Posterior cingulate gyrus (tissue), 11 donors: ENCODE data around the gene SNX19.

ENCODE experiments used
- DNase-seq, 10 donors: peaks; one replicate each; pipeline versions ENCODE4 v3.0.0 to v3.0.0-alpha.2; 2020 to 2021; ENCODE audit warnings: mixed read lengths in 3 of 10
- intact Hi-C: fragments of 100-400 bp; cut with DNase I; formaldehyde crosslinking; loops from one replicate; pipeline ENCODE4 v1.15.1; 2023

The SNX19 gene

GRCh38 chr11:130854483-130854882 is 61.8 kb downstream of the SNX19 start:
- DNase-seq, result no peak
- intact Hi-C loops, result no loop called here

DNA sequence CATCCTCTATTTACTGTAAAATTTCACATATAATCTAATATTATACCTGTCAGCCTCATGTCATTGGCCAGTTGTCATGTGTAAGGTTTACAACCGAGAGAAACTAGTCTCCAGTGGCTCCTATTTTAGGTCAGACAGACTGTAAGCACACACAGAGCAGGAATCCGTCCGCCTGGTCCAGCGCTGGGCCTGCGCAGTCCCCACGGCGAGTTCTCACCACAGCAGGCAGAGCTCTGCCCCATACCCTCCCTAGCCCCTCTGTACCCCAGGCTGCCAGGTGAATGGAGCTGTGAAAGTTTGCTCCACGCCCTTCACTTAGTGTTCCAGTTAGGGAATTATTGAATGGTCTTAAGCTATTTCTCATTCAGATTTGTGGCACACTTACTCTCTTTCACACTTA is 63.7 kb downstream of the SNX19 start:
- DNase-seq, result no peak
- intact Hi-C loops, result no loop called here

DNA sequence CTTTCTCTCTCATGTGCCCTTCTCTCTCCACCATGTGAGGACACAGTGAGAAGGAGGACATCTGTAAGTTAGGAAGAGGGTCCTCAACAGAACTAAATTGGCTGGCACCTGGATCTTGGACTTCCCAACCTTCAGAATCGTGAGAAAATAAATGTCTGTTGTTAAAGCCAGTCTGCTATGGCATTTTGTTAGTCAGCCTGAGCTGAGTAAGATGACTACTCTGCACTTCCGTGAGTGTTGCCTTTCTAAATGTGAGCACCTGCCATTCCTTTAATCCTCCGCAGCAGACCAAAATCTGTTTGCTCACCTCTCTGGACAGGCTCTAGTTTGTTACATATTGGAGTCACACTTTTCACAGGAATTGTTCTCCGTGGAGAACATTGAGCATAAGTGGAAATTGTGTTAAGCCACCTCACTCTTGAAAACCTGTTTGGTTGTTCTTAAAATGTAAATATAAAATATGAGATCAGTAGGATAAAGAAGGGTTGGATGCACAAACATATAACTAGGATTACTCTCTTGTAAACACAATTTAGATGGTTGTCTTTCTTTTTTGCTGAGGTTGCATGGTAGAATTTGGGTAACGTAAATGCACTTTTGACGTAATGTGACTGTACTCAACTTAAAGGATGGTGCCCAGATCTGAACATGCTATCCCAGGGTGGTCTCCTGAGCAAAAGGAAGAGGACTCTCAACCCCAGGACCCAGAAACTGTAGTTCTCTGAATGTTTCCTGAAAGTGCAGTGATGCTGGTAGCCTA is 65.9 kb downstream of the SNX19 start:
- DNase-seq, result no peak
- intact Hi-C loops, result no loop called here

DNA sequence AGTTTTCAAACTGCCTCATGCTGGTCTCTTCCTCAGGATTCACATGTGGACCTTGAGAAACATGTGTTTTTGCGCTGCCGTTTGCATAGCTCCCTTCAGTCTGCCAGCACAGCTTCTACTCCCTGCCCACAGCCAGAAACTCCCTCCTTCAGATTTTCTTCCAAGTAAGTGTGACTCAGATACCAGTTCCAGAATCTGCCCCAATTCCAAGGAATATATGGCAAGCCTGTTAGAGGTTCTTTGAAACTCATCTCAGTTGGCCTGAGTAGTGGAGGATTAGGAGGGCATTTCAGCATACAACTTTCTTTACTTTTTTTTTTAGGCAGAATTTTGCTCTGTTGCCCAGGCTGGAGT is 67.1 kb downstream of the SNX19 start:
- DNase-seq, result peak in 3 of 10 donors; percentile 40 to 89 (median 71)
- intact Hi-C loops, result no loop called here

- DNase-seq, result no peak
- intact Hi-C loops, result no loop called here
Measured at GRCh38 chr11:130848361-130849214, 67.7 kb downstream of the SNX19 start.

DNA sequence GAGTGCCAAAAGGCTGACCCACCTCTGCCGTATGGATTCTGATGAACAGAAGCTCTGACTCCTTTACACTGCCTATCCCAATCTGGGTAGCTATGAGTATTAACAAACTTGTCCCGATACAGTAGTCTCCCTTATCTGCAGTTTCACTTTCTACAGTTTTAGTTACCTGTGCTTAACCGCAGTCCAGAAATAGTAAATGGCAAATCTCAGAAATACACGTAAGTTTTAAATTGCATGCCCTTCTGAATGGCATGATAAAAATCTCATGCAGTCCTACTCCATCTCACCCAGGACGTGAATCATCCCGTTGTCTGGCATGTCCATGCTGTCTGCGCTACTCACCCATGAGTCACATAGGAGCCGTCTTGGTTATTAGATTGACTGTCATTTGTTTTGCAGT is 68.8 kb downstream of the SNX19 start:
- no peak for DNase-seq
- intact Hi-C loops, result no loop called here

GRCh38 chr11:130846606-130847005 is 69.7 kb downstream of the SNX19 start:
- DNase-seq, result no peak
- intact Hi-C loops, result no loop called here

DNA sequence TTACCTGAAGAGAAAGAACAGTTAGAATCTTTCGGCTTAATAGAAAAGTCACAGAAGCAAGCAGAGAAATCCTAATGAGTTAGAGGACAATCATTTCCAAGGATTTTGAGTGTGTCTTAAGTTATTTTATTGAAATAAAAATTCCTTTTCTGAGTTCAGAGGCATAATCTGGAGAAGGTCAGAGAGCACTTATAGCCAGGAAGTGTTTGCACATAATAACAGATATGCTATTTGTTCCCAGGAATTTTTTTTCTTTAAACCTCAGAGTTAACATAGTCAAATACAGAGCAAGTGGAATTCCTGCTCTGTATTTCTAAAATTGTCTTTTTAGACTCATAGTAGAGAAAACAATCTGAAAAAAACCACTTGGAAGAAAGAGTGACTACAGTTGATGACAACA is 74.3 kb downstream of the SNX19 start:
- DNase-seq, result no peak
- intact Hi-C loops, result no loop called here

DNA sequence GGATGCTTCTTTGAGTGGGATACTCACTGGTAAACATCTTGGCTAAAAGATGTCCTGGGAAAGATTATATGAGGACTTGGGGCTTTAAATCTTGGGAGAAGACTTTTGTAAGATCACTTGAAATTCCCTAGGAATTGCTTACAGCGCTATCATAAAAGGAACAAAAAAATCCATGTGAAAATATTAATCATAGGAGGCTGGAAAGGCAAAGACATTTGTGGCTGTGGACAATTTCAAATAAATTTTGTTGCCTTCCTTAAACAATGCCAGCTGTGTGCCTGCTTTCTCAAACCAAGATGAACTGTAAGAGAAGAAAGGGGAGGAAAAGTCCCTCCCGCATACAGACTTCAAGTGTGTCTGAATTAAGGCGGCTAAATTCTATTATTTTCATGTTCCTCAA is 75.6 kb downstream of the SNX19 start:
- DNase-seq, result no peak
- intact Hi-C loops, result no loop called here

DNA sequence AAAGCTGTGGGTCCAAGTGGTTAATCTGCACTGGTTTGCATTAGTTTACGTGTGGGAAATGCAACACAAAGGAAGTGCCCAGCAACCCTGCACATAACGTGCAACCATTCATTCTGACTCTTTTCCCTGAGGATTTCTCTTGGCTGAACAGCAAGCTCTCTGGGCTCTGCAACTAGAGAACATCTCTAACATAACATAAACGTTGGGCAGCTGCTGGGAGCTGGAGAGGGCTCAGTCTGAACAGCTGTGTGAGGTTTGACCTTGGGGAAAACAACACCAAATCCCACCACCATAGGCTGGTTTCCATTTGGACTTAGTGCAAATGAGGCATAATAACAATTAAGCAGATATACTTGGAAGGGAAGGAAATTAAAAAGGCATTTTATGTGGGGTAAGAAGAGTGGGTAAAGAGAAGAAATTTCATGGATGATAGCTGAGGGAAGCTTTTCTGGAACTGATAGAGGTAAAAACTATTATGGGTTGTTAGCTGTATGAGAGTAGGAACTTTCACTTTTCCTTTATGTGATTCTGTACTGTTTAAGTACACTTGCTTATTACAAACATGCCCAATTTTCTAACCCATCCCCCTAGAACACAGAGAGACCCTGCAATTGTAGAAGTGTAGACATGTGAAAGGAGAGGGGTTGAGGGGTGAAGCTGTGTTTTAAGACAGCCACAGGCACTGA is 76.2 kb downstream of the SNX19 start:
- no peak for DNase-seq

GRCh38 chr11:130837194-130837593 is 79.1 kb downstream of the SNX19 start:
- intact Hi-C loops, result no loop called here
- no peak for DNase-seq

More for the DNA sequence above, 76.2 kb downstream of the SNX19 start:
- intact Hi-C loops, result no loop called here

GRCh38 chr11:130834886-130835285 is 81.4 kb downstream of the SNX19 start:
- intact Hi-C loops, result no loop called here
- no peak for DNase-seq

- intact Hi-C loops, result no loop called here
- no peak for DNase-seq
Measured at GRCh38 chr11:130832566-130833425, 83.5 kb downstream of the SNX19 start.

DNA sequence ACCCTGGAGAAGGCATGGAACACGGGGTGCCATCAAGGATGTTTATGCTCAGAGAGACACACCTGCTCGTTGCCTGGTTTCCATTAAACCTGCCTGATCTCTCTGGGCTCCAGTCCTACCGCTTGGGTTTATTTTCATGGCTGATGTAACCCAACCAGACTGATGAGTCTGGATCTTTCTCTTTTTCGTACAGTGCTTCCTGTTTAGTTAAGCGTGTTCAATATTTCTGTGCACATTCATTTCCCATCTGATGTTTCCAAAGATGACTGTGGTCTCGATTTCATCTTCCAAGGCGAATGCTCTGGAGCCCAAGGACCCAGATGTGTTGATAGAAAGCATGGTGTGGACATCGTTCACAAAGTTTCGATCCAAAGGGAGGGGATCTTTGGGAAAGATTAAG is 84.3 kb downstream of the SNX19 start:
- DNase-seq, result no peak

GRCh38 chr11:130831506-130831905 is 84.8 kb downstream of the SNX19 start:
- intact Hi-C loops, result no loop called here
- peak in 6 of 10 donors; percentile 35 to 91 (median 68) for DNase-seq

More for the DNA sequence above, 84.3 kb downstream of the SNX19 start:
- intact Hi-C loops, result no loop called here

DNA sequence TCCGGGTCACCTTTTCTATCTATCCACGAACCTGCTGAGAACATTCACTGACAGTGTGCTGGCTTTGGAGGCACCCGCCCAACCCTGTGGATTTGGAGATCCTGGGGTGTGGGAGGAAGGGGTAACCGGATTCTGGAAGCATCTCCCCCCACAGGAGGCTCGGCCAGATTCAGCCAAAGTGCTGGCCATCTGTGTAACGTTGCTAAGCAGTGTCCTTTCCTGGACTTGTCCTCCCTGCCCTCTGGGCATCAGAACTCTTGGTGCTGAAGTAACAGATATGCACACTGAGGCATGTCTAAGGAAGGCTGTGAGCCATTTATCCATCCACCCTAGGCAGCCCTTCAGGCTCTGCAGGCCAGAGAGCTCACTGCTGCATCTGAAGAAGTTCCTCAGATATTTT is 85.7 kb downstream of the SNX19 start:
- DNase-seq, result no peak
- intact Hi-C loops, result no loop called here

DNA sequence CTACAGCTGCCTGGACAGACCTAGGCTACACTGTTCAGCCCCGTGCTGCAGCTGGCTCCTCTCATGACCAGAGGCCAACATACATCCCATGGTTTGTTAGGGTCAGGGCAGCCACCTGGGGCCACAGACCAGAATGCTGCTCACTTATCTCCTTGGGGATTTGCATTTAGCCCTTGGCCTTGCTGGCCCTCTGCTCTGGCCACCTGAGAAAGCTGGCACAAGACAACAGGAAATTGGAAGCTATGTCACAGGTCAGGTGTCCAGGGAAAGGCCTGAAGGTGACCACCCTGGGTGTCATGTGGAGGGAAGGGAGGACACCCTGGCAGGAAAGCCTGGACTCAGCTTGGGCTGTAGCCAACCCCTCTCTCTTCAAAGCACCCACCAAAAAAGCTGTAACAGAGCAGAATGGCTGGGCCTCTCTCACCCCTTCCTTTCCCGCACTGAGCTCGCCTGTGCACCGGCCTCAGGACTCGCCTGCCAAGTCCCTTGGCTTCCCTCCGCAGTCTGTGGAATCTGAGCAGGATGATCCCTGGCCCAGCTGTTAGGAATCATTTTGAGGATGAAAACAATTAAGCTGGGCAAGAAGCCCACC is 86.3 kb downstream of the SNX19 start:
- intact Hi-C loops, result loop anchor here (10.0 kb wide), 1 partner anchor 155 kb away; no protein-coding TSS in a partner anchor
- DNase-seq, result peak in 2 of 10 donors; percentile 22 to 86

GRCh38 chr11:130828741-130829140 is 87.5 kb downstream of the SNX19 start:
- intact Hi-C loops, result loop anchor here (10.0 kb wide), 1 partner anchor 154 kb away; no protein-coding TSS in a partner anchor
- no peak for DNase-seq

GRCh38 chr11:130827451-130828377 is 88.6 kb downstream of the SNX19 start:
- intact Hi-C loops, result loop anchor here (10.0 kb wide), 1 partner anchor 153 kb away; no protein-coding TSS in a partner anchor
- DNase-seq, result peak in 1 of 10 donors; percentile 85
